Bronchial smooth muscle cell (primary cell): ENCODE measurements around the gene CCDC201. TPM values are rescaled to one million over a fixed set of nuclear protein-coding genes. Genes with fewer than 3 reads are reported as not detected.

Source experiments
- total RNA-seq: library from RNA; depleted of rRNA; stranded (reverse); fragments of >200 nt; gene quantifications from 2 replicates; pipeline ENCODE4 v1.2.1, GENCODE V29; 2014

The CCDC201 gene
- total RNA-seq: not detected in 2 replicates

GRCh38 chr7:45873035-45873354 lies at the start of gene CCDC201:
CCDC201 (minus strand) TSS chr7:45873082; CDS start chr7:45873007, 75 bp downstream.

DNA sequence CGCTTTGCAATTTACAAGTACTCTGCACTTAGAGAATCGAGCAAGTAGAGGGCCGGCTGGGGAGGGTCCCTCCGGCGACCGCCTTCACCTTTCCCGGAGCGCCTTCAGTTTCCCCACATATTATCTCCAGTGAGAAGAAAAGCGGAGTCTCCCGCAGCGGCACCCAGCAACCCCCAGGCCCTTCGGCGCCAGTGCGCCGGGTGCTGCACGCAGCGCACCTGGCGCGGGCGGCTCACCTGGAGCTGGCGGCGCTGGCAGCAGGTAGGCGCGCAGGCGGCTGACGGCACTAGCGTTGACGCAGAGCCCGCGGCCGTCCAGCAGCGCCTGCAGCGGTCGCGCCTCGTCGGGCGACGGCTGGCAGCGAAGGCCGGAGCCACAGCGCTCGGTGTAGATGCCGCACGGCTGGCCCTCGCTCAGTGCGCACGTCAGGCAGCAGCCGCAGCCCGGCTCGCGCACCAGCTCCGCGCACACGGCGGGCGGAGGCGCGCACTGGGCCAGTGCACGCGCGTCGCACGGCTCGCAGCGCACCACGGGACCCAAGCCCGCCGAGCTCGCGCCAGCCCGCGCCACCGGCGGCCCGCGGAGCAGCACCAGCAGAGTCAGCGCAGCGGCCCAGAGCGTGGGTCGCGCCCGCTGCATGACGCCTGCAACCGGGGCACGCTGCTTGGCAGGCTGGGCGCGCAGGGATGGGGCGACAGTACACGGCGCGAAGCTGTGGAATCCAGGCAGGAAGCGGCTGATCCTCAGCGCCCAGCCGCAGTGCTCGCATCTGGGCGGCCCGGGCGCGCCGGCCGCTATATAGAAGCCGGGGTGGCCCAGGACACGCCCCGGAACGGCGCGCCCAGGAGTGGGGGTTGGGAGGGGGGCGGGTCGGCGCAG lies 47.9 kb upstream of the CCDC201 start, which contains the start of gene IGFBP3:
IGFBP3 (minus strand) TSS at position 771 of the 879 bp plus-strand sequence; CDS start at position 639, 132 bp downstream.

GRCh38 chr7:45888185-45888992 lies 15.5 kb upstream of the CCDC201 start, which contains the start of gene IGFBP1:
IGFBP1 (plus strand) TSS chr7:45888488; CDS start chr7:45888653, 165 bp downstream.

Other genes with a start within 250 kb of the CCDC201 start
- gene IGFBP1, start 15.4 kb upstream of the CCDC201 start, total RNA-seq: not detected in 2 replicates
- gene IGFBP3, start 48.2 kb upstream of the CCDC201 start, total RNA-seq: 17.4 and 21.3 TPM in 2 replicates